HEK293 (cell line): ENCODE results near the gene COMMD10.

ENCODE experiments used
- SALL2 ChIP-seq: fragments of 450-650 bp; formaldehyde crosslinking; IDR thresholded peaks from 2 replicates; pipeline ENCODE4 v1.5.0; 2017; ENCODE audit warnings: missing biosample characterization, mild to moderate bottlenecking, missing genetic modification characterization, borderline replicate concordance
- SP2 ChIP-seq: fragments of 450-650 bp; formaldehyde crosslinking; IDR thresholded peaks from 2 replicates; pipeline ENCODE4 v1.5.1; 2016; ENCODE audit warnings: missing biosample characterization, missing genetic modification characterization
- YY1 ChIP-seq: fragments of 450-650 bp; formaldehyde crosslinking; IDR thresholded peaks from 2 replicates; pipeline ENCODE4 v1.5.1; 2018; ENCODE audit warnings: missing biosample characterization, missing genetic modification characterization
- ZNF274 ChIP-seq, 2 experiments: fragments of 200-500 bp in 1 of 2; fragments of 450-650 bp in 1 of 2; sonication (Bioruptor generic) in 1 of 2; formaldehyde crosslinking in 1 of 2; IDR thresholded peaks; 2 replicates each; pipeline versions ENCODE4 v1.5.1 to v1.6.1; 2014 to 2016; ENCODE audit warnings: borderline replicate concordance in 1 of 2, inconsistent platforms in 1 of 2, low read length in 1 of 2, missing biosample characterization in 1 of 2, missing genetic modification characterization in 1 of 2
- ZNF670 ChIP-seq: fragments of 450-650 bp; formaldehyde crosslinking; IDR thresholded peaks from 2 replicates; pipeline ENCODE4 v1.5.1; 2016; ENCODE audit warnings: missing biosample characterization, missing genetic modification characterization, low read depth
- ZNF707 ChIP-seq: fragments of 450-650 bp; formaldehyde crosslinking; IDR thresholded peaks from 2 replicates; pipeline ENCODE4 v1.5.1; 2016; ENCODE audit warnings: missing biosample characterization, missing genetic modification characterization
- TF ChIP-seq, protein P1 (sequence below): fragments of 450-650 bp; formaldehyde crosslinking; IDR thresholded peaks from 2 replicates; pipeline ENCODE4 v1.5.1; 2016; ENCODE audit warnings: missing biosample characterization, missing genetic modification characterization

DNA sequence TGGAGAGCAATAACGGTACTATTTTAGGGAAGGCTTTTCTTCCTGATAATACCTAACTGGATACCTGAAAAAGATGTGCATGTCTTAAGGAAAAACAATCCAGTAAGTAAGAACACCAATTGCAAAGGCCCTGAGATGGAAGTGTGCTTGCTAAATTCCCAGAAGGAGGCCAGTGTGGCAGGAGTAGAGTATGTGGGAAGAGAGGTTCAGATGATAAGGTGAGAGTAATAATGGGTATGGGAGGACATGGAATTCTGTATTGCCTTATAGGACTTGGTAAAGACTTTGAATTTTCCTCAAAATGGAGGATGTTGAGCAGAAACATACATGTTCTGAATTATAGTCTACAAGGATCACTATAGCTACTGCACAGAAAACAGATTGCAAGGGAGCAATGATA, 89.3 kb downstream of the COMMD10 start:
- no peak for TF ChIP-seq ZNF274 (IDR thresholded peaks at IDR 0.05; ENCODE audit: low read length)
- no peak for TF ChIP-seq ZNF274 (tag by site-specific recombination; IDR thresholded peaks at IDR 0.05; ENCODE audit: borderline replicate concordance)
- TF ChIP-seq SALL2 (tag by site-specific recombination): no peak
- TF ChIP-seq, protein P1, sequence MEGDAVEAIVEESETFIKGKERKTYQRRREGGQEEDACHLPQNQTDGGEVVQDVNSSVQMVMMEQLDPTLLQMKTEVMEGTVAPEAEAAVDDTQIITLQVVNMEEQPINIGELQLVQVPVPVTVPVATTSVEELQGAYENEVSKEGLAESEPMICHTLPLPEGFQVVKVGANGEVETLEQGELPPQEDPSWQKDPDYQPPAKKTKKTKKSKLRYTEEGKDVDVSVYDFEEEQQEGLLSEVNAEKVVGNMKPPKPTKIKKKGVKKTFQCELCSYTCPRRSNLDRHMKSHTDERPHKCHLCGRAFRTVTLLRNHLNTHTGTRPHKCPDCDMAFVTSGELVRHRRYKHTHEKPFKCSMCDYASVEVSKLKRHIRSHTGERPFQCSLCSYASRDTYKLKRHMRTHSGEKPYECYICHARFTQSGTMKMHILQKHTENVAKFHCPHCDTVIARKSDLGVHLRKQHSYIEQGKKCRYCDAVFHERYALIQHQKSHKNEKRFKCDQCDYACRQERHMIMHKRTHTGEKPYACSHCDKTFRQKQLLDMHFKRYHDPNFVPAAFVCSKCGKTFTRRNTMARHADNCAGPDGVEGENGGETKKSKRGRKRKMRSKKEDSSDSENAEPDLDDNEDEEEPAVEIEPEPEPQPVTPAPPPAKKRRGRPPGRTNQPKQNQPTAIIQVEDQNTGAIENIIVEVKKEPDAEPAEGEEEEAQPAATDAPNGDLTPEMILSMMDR (tag by site-specific recombination): no peak
- TF ChIP-seq ZNF707 (tag by site-specific recombination): no peak
- TF ChIP-seq ZNF670 (tag by site-specific recombination): no peak
- TF ChIP-seq SP2 (tag by site-specific recombination): no peak
- TF ChIP-seq YY1 (tag by site-specific recombination): no peak
